Measurements from ENCODE around the gene ZNF358.

GRCh38 chr19:7550987-7551761 lies 35.3 kb downstream of the ZNF358 start:
- TF ChIP-seq POLR2AphosphoS5 (IDR thresholded peaks at IDR 0.05; ENCODE audit: low read depth, low read length) (no peak), PAX5 (IDR thresholded peaks at IDR 0.05; ENCODE audit: insufficient read depth, low read length, severe bottlenecking) (no peak), POLR2A (IDR thresholded peaks at IDR 0.05; ENCODE audit: low read depth, low read length) (no peak), POU2F2 (IDR thresholded peaks at IDR 0.05; ENCODE audit: low read depth, low read length) (no peak), TAF1 (IDR thresholded peaks at IDR 0.05; ENCODE audit: low read depth, low read length) (no peak), SPI1 (IDR thresholded peaks at IDR 0.05; ENCODE audit: low read depth, low read length) (no peak)
